DMS153 (cell line): ENCODE results near the gene NFIB.

Experiments used
- DNase-seq: peaks from one replicate; lab custom pipeline; 2025; lab: John Stamatoyannopoulos, UW

NFIB gene

GRCh38 chr9:14304259-14304658 is 9.7 kb downstream of the NFIB start:
- DNase-seq: no peak

- DNase-seq: no peak
Measured at GRCh38 chr9:14303521-14303920, 10.4 kb downstream of the NFIB start.

GRCh38 chr9:14303100-14303499 is 10.8 kb downstream of the NFIB start:
- DNase-seq: peak; percentile 38

GRCh38 chr9:14302405-14302804 is 11.5 kb downstream of the NFIB start:
- DNase-seq: no peak

- no peak for DNase-seq
Measured at GRCh38 chr9:14301583-14302021, 12.3 kb downstream of the NFIB start.

GRCh38 chr9:14301006-14301405 is 12.9 kb downstream of the NFIB start:
- no peak for DNase-seq

GRCh38 chr9:14300588-14300987 is 13.4 kb downstream of the NFIB start:
- DNase-seq: no peak

- no peak for DNase-seq
Measured at GRCh38 chr9:14300040-14300439, 13.9 kb downstream of the NFIB start.

- DNase-seq: no peak
Measured at GRCh38 chr9:14298601-14299022, 15.3 kb downstream of the NFIB start.

- DNase-seq: no peak
Measured at GRCh38 chr9:14296495-14297113, 17.3 kb downstream of the NFIB start.

- DNase-seq: no peak
Measured at GRCh38 chr9:14294659-14295058, 19.3 kb downstream of the NFIB start.

- no peak for DNase-seq
Measured at GRCh38 chr9:14293801-14294200, 20.1 kb downstream of the NFIB start.

GRCh38 chr9:14292181-14292739 is 21.7 kb downstream of the NFIB start:
- no peak for DNase-seq

GRCh38 chr9:14289916-14290315 is 24.0 kb downstream of the NFIB start:
- no peak for DNase-seq

- no peak for DNase-seq
Measured at GRCh38 chr9:14288433-14288832, 25.5 kb downstream of the NFIB start.

GRCh38 chr9:14286121-14286520 is 27.8 kb downstream of the NFIB start:
- no peak for DNase-seq

GRCh38 chr9:14283276-14283675 is 30.7 kb downstream of the NFIB start:
- DNase-seq: no peak

GRCh38 chr9:14281876-14282275 is 32.1 kb downstream of the NFIB start:
- DNase-seq: no peak

- DNase-seq: no peak
Measured at GRCh38 chr9:14281136-14281795, 32.7 kb downstream of the NFIB start.

- DNase-seq: no peak
Measured at GRCh38 chr9:14279671-14280070, 34.3 kb downstream of the NFIB start.

GRCh38 chr9:14278291-14278721 is 35.6 kb downstream of the NFIB start:
- DNase-seq: no peak

GRCh38 chr9:14277761-14278160 is 36.2 kb downstream of the NFIB start:
- DNase-seq: no peak

GRCh38 chr9:14277244-14277643 is 36.7 kb downstream of the NFIB start:
- no peak for DNase-seq

- DNase-seq: no peak
Measured at GRCh38 chr9:14275331-14275730, 38.6 kb downstream of the NFIB start.
